ENCODE data around the gene NCKAP5. TPM values are rescaled to one million over a fixed set of nuclear protein-coding genes. Genes with fewer than 3 reads are reported as not detected.

The NCKAP5 gene
- total and polyA plus RNA-seq, 2 of the 8 experiments (the other 6 are each of a cell fraction or from before 2014, with no cell fraction given): 0.27 to 0.86 TPM

- TF ChIP-seq, protein P1, sequence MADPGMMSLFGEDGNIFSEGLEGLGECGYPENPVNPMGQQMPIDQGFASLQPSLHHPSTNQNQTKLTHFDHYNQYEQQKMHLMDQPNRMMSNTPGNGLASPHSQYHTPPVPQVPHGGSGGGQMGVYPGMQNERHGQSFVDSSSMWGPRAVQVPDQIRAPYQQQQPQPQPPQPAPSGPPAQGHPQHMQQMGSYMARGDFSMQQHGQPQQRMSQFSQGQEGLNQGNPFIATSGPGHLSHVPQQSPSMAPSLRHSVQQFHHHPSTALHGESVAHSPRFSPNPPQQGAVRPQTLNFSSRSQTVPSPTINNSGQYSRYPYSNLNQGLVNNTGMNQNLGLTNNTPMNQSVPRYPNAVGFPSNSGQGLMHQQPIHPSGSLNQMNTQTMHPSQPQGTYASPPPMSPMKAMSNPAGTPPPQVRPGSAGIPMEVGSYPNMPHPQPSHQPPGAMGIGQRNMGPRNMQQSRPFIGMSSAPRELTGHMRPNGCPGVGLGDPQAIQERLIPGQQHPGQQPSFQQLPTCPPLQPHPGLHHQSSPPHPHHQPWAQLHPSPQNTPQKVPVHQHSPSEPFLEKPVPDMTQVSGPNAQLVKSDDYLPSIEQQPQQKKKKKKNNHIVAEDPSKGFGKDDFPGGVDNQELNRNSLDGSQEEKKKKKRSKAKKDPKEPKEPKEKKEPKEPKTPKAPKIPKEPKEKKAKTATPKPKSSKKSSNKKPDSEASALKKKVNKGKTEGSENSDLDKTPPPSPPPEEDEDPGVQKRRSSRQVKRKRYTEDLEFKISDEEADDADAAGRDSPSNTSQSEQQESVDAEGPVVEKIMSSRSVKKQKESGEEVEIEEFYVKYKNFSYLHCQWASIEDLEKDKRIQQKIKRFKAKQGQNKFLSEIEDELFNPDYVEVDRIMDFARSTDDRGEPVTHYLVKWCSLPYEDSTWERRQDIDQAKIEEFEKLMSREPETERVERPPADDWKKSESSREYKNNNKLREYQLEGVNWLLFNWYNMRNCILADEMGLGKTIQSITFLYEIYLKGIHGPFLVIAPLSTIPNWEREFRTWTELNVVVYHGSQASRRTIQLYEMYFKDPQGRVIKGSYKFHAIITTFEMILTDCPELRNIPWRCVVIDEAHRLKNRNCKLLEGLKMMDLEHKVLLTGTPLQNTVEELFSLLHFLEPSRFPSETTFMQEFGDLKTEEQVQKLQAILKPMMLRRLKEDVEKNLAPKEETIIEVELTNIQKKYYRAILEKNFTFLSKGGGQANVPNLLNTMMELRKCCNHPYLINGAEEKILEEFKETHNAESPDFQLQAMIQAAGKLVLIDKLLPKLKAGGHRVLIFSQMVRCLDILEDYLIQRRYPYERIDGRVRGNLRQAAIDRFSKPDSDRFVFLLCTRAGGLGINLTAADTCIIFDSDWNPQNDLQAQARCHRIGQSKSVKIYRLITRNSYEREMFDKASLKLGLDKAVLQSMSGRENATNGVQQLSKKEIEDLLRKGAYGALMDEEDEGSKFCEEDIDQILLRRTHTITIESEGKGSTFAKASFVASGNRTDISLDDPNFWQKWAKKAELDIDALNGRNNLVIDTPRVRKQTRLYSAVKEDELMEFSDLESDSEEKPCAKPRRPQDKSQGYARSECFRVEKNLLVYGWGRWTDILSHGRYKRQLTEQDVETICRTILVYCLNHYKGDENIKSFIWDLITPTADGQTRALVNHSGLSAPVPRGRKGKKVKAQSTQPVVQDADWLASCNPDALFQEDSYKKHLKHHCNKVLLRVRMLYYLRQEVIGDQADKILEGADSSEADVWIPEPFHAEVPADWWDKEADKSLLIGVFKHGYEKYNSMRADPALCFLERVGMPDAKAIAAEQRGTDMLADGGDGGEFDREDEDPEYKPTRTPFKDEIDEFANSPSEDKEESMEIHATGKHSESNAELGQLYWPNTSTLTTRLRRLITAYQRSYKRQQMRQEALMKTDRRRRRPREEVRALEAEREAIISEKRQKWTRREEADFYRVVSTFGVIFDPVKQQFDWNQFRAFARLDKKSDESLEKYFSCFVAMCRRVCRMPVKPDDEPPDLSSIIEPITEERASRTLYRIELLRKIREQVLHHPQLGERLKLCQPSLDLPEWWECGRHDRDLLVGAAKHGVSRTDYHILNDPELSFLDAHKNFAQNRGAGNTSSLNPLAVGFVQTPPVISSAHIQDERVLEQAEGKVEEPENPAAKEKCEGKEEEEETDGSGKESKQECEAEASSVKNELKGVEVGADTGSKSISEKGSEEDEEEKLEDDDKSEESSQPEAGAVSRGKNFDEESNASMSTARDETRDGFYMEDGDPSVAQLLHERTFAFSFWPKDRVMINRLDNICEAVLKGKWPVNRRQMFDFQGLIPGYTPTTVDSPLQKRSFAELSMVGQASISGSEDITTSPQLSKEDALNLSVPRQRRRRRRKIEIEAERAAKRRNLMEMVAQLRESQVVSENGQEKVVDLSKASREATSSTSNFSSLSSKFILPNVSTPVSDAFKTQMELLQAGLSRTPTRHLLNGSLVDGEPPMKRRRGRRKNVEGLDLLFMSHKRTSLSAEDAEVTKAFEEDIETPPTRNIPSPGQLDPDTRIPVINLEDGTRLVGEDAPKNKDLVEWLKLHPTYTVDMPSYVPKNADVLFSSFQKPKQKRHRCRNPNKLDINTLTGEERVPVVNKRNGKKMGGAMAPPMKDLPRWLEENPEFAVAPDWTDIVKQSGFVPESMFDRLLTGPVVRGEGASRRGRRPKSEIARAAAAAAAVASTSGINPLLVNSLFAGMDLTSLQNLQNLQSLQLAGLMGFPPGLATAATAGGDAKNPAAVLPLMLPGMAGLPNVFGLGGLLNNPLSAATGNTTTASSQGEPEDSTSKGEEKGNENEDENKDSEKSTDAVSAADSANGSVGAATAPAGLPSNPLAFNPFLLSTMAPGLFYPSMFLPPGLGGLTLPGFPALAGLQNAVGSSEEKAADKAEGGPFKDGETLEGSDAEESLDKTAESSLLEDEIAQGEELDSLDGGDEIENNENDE (IDR thresholded peaks at IDR 0.05; ENCODE audit: insufficient replicate concordance, low read length): no peak
- TF ChIP-seq SIX5 (IDR thresholded peaks at IDR 0.05; ENCODE audit: low read depth, low read length) (no peak), NRF1 (IDR thresholded peaks at IDR 0.05; ENCODE audit: low read depth, low read length) (no peak), PHF8 (conservative IDR thresholded peaks at IDR 0.05; ENCODE audit: low read depth, low read length) (no peak), ASH2L (IDR thresholded peaks at IDR 0.05; ENCODE audit: low read length) (no peak), HDAC6 (IDR thresholded peaks at IDR 0.05; ENCODE audit: low read depth, low read length) (no peak), SAP30 (IDR thresholded peaks at IDR 0.05; ENCODE audit: insufficient read depth, insufficient replicate concordance, low read length) (no peak), CTCF (IDR thresholded peaks at IDR 0.05; ENCODE audit: control extremely low read depth in 1 of 3, insufficient read depth in 1 of 3, low read depth in 1 of 3, low read length in 3 of 3) (no peak)
These were observed 189.2 kb downstream of the NCKAP5 start (continued) for GRCh38 chr2:133378928-133379549.
